ENCODE data around the gene MTUS2.

DNA sequence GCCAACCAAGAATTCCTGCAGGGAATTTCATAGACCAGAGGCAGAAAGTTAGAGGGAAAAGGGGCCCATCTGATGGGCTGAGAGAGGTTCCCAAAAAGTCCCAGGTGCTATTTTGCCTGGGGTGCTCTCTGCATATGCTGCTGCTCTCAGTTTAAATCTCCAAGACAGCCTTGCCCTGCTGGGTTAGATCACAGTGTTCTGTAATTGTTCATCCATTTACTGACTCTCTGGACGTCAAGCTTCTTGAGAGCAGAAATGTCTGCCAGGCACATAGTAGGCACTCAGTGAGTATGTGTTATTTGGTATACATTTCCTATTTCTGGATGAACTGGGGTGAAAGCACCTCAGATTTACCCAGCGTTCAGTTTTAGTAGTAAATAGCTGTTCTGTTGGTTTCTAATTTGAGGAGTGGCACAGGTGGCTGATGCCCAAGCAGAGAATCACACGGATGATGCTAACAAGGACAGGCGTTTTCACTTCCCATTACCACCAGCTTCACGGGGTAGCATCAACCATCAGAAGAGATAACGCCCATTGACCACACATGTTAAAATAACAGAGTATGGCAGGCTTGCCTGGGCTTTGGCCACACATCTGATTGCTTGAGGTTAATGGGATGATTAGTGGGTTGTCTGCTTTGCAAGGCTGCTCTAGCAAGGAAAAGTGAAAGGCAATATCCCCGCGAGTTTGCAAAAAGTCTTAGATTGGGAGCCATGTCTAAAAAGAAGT, 614.2 kb downstream of the MTUS2 start:
- TF ChIP-seq, protein P1, sequence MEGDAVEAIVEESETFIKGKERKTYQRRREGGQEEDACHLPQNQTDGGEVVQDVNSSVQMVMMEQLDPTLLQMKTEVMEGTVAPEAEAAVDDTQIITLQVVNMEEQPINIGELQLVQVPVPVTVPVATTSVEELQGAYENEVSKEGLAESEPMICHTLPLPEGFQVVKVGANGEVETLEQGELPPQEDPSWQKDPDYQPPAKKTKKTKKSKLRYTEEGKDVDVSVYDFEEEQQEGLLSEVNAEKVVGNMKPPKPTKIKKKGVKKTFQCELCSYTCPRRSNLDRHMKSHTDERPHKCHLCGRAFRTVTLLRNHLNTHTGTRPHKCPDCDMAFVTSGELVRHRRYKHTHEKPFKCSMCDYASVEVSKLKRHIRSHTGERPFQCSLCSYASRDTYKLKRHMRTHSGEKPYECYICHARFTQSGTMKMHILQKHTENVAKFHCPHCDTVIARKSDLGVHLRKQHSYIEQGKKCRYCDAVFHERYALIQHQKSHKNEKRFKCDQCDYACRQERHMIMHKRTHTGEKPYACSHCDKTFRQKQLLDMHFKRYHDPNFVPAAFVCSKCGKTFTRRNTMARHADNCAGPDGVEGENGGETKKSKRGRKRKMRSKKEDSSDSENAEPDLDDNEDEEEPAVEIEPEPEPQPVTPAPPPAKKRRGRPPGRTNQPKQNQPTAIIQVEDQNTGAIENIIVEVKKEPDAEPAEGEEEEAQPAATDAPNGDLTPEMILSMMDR (IDR thresholded peaks at IDR 0.05): no peak
- no peak for TF ChIP-seq CHD2 (IDR thresholded peaks at IDR 0.05; ENCODE audit: low read length, partially characterized antibody)
- TF ChIP-seq, protein P2, sequence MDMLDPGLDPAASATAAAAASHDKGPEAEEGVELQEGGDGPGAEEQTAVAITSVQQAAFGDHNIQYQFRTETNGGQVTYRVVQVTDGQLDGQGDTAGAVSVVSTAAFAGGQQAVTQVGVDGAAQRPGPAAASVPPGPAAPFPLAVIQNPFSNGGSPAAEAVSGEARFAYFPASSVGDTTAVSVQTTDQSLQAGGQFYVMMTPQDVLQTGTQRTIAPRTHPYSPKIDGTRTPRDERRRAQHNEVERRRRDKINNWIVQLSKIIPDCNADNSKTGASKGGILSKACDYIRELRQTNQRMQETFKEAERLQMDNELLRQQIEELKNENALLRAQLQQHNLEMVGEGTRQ (IDR thresholded peaks at IDR 0.05): no peak
- no peak for TF ChIP-seq EP300 (IDR thresholded peaks at IDR 0.05)
- TF ChIP-seq, protein P3, sequence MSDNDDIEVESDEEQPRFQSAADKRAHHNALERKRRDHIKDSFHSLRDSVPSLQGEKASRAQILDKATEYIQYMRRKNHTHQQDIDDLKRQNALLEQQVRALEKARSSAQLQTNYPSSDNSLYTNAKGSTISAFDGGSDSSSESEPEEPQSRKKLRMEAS (IDR thresholded peaks at IDR 0.05): no peak
